HUES64 (cell line): ENCODE data around the gene OAF.
"Not testable (repeated sequence)": the region's sequence is repeated elsewhere in the genome, so short reads cannot be mapped to it uniquely, and the experiment has no call there.

Source experiments
- H3K27ac ChIP-seq: 2 replicates; pipeline ENCODE4 v1.7.0; 2013; ENCODE audit warnings: low read depth, low read length, inconsistent platforms
- H3K27me3 ChIP-seq: 2 replicates; pipeline ENCODE4 v1.6.1; 2013; ENCODE audit warnings: mild to moderate bottlenecking, low read length; ENCODE audit not compliant: insufficient read depth
- H3K36me3 ChIP-seq: 2 replicates; pipeline ENCODE4 v1.6.1; 2013; ENCODE audit warnings: mild to moderate bottlenecking, low read length; ENCODE audit not compliant: insufficient read depth
- H3K4me1 ChIP-seq: 2 replicates; pipeline ENCODE4 v1.6.1; 2013; ENCODE audit warnings: mild to moderate bottlenecking, low read length, moderate library complexity; ENCODE audit not compliant: insufficient read depth
- H3K4me3 ChIP-seq: 2 replicates; pipeline ENCODE4 v1.5.1; 2013; ENCODE audit warnings: mild to moderate bottlenecking, low read length, moderate library complexity
- H3K9ac ChIP-seq: 2 replicates; pipeline ENCODE4 v1.6.1; 2013; ENCODE audit warnings: mild to moderate bottlenecking, low read depth, low read length
- H3K9me3 ChIP-seq: 2 replicates; pipeline ENCODE4 v1.6.1; 2013; ENCODE audit warnings: low read depth, low read length; ENCODE audit not compliant: insufficient read depth
- WGBS: fragments of 150-250, 120-280 bp; methylation state at CpG from one replicate; pipeline ENCODE4 v1.1.7; 2013; ENCODE audit warnings: missing lambda C conversion rate; 5-methylcytosine and 5-hydroxymethylcytosine counted together

The OAF gene

DNA sequence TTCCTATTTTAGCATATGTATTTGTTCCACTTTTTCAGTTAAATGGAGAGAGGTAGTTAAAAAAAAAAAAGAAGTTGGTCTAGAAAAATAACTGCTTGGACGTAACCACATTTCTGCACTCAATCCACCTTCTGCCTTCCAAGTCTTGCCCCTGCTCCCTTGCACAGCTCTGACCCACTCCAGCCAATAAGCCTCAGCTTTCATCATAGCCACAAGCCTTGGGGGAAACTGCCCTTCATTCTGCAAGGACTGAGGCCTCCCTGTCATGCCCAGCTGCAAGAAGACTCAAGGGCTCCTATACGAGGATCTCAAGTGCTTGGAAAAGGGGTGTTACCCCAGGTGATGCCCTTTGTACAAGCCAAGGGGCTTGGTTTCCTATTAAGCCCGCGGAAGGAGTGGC, 36.0 kb upstream of the OAF start:
- H3K27me3 ChIP-seq = peaks cover 91% of the 10 kb centered on the region
- no peaks in the 10 kb centered on the region for H3K9me3 ChIP-seq
- H3K27ac ChIP-seq = no peak overlapping the region
- H3K4me1 ChIP-seq = no peaks in the 10 kb centered on the region; the same call in none of the 2 replicates
- no peak overlapping the region for H3K4me3 ChIP-seq
- no peak overlapping the region for H3K9ac ChIP-seq
- 90% methylated on average over 4 of the region's 4 CpGs for WGBS
- H3K36me3 ChIP-seq = no peaks in the 10 kb centered on the region

DNA sequence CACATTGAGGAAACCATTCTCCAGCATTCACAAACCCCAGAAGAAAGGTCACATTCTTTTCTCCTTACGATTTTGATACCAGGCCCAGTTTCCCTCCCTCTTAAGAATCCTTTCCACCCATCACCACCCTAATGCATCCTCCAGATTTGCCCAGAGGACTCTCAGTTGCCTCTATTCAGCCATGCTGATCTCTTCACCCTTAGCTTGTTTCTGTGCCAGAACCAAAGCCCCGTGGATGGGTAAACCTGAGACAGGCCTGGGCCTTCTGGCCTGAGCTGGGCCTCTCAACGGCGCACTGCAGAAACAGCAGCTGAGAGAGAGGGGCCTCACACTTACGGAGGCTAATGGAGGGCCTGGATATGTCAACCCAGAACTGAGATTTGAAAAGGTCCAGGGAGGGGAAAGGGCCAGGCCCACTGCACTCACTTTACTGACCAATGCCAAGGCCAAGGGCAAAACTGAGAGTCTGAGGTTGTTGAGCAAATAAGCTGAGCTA, 32.2 kb upstream of the OAF start:
- WGBS = 91% methylated on average over 5 of the region's 5 CpGs
- no peak overlapping the region for H3K27ac ChIP-seq

DNA sequence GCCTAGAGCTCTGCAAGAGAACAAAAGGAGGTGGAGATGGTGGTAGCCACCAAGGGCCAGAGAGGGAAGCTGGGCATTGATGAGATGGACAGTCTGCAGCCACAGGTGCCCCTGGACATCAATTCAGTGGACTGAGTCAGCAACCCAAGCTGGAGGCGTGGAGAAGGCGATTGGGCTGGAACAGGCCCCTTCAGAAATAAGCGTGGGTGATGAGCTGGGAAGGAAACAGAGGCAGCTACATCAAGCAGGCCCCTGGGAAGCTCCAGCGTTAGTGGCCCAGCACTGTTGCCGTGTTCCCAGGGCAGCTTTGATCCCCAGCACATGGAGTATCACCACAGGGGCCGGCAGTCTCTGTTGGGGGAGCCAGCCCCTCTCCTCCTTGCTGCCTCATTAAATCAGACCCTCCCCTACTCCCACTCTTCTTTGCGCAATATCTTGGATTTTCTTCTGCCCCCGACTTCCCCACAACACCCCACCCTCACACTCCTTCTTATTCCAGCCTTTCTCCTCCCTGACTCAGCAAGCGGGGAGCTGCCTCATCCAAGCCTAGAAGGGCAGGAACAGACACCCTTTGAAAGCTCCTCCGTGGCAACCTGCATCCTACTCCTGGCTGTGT, 31.7 kb upstream of the OAF start:
- no peak overlapping the region for H3K27ac ChIP-seq
- no peak overlapping the region for H3K4me3 ChIP-seq
- H3K4me1 ChIP-seq = peaks cover 12% of the 10 kb centered on the region
- no peaks in the 10 kb centered on the region for H3K9me3 ChIP-seq
- peaks cover 70% of the 10 kb centered on the region for H3K27me3 ChIP-seq
- WGBS = 85% methylated on average over 10 of the region's 10 CpGs
- no peaks in the 10 kb centered on the region for H3K36me3 ChIP-seq
- H3K9ac ChIP-seq = no peak overlapping the region

More for the DNA sequence above, 32.2 kb upstream of the OAF start:
- Histone ChIP-seq H3K4me1 (peaks cover 12% of the 10 kb centered on the region), H3K4me3 (no peak overlapping the region), H3K36me3 (no peaks in the 10 kb centered on the region), H3K27me3 (peaks cover 75% of the 10 kb centered on the region), H3K9ac (no peak overlapping the region), H3K9me3 (no peaks in the 10 kb centered on the region)

DNA sequence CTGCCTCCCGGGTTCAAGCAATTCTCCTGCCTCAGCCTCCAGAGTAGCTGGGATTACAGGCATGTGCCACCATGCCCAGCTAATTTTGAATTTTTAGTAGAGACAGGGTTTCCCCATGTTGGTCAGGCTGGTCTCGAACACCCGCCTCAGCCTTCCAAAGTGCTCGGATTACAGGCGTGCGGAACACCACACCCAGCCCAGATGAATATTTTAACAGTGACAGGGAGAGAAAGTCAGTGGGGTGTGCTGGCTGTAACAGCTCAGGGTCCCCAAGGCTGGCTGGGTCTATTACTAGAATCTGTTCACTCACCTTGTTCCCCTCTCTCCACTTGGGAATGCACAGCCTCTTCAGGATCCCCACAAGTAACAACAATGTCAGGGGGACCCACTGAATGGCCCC, 30.8 kb upstream of the OAF start:
- Histone ChIP-seq H3K4me1 (peaks cover 12% of the 10 kb centered on the region), H3K27me3 (peaks cover 68% of the 10 kb centered on the region)
- 94% methylated on average over 6 of the region's 6 CpGs for WGBS
- H3K9me3 ChIP-seq, H3K9ac ChIP-seq, H3K27ac ChIP-seq, H3K4me3 ChIP-seq, H3K36me3 ChIP-seq: not testable (repeated sequence)

DNA sequence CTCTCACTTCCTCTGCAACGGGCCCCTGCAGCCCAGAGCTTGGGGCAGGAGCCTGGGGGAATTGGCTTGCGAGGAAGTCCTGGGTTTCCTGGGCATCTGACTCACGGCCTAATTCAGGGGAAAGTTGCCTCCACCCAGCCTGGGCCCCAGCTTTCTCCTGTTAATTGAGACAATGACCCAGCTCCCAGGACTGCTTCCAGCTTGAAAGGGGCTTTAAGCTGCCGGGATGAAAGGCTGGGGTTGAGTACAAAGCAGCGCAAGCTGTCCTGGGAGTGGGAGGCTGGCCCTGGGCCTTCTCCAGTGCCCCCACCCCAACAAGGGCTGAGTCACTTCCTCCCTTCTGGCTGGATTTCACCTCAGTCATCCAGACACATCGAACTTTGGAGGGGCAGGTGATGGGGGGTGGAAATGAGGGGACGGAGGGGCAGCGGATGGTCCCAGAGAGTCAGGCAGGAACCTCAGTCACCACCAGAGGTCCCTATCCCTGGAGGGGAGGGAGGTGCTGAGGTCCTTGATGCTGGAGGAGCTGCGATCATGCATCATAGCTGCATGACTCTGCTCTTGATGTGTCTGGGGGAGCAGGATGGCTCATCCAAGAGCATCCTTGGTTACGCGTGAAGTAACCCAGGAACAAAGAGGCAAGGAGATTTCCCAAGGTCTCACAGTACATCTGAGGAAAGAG, 30.1 kb upstream of the OAF start:
- Histone ChIP-seq H3K9me3 (no peaks in the 10 kb centered on the region), H3K36me3 (no peaks in the 10 kb centered on the region), H3K27me3 (peaks cover 61% of the 10 kb centered on the region), H3K9ac (no peak overlapping the region), H3K27ac (no peak overlapping the region; the same call in 1 of the 2 replicates), H3K4me1 (peaks cover 12% of the 10 kb centered on the region), H3K4me3 (no peak overlapping the region)
- WGBS = 39% methylated on average over 11 of the region's 11 CpGs

DNA sequence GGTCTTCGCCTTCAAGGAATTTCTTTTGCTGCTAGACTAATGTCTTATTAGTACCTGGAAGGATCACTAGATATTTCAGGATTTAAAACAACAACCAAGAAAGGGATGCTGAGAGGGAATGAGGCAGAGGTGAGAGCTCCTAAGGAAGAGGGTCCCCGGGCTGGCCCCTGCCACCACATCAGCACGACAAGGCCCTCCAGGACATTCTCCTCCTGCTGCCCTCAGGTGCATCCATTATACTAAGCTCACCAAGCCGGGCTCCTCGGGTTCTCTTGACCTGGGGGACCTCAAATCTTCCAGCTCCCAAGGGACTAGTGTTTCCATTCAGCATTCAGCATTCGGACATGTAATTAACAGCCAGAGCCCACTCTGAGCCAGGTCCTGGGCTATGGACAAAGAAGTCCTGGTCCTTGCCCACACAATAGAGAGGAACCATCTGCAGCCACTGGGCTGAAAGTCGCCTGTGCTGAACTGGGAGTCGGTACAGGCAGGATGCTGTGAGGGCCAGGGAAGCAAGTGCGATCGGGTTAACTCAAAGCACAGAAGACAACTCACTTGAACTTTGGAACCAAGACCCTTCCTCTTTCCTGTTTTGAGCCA, 29.4 kb upstream of the OAF start:
- H3K27me3 ChIP-seq = peaks cover 53% of the 10 kb centered on the region
- no peak overlapping the region for H3K27ac ChIP-seq
- WGBS = 91% methylated on average over 10 of the region's 10 CpGs
- no peak overlapping the region for H3K9ac ChIP-seq
- no peaks in the 10 kb centered on the region for H3K9me3 ChIP-seq
- H3K36me3 ChIP-seq = no peaks in the 10 kb centered on the region
- H3K4me3 ChIP-seq = no peak overlapping the region
- H3K4me1 ChIP-seq = peaks cover 12% of the 10 kb centered on the region; the same call in 1 of the 2 replicates

DNA sequence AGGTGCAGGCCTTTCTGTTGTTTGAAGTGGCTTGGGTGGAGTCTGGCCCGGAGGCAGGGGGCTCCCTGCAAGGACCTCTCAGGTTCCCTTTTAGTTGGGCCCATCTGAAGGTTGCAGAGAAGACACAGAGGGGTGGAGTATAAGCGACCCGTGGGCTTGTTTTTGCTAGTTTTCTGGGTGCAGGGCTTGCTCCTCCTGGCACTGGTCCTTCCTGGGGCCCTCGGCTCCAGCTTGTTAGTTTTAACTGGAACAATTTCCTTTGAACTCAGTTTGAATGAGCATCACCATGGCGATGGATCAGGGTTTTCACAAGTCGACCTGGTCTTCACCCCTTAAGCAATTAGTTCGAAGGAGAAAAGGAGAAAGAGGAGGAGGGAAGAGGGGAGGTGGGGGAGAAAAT, 28.5 kb upstream of the OAF start:
- H3K27ac ChIP-seq = no peak overlapping the region
- no peaks in the 10 kb centered on the region for H3K36me3 ChIP-seq
- H3K4me3 ChIP-seq = no peak overlapping the region
- no peaks in the 10 kb centered on the region for H3K9me3 ChIP-seq
- 67% methylated on average over 7 of the region's 7 CpGs for WGBS
- H3K4me1 ChIP-seq = peaks cover 13% of the 10 kb centered on the region; the same call in 1 of the 2 replicates
- peaks cover 45% of the 10 kb centered on the region for H3K27me3 ChIP-seq
- H3K9ac ChIP-seq = no peak overlapping the region

DNA sequence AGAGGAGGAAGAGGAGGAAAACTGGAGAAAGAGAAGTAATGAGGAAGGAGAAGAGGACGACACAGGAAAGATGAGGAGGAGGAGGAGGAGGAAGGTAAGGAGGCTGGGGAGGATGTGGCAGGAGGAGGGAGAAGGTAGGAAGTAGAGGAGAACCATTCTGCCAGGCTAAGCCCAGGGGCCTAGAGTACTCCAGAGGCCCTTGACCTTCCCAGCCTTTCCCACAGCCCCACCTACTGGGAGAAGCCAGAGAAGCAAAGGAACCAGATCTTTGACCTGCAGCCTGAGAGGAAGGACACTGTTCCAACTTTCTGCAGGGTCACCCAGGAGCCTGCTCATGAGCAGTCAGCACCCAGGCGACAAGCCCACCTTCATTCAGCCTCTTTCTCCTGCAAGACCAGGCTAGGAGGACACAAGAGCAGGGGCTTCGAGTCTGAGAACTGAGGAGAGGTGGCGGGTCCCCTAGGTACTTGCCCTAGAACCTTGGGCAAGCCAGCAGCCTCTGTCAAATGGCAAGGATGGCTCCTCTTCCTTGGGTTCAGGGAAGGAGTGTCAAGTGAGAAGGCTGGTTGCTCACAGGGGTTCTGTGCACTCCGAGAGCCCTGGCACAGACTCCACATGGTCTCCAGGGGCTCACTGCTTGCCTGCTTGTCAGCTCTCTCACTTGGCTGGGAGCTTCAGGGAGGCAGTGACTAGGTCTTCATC, 27.9 kb upstream of the OAF start:
- H3K9ac ChIP-seq = no peak overlapping the region
- no peaks in the 10 kb centered on the region for H3K36me3 ChIP-seq
- no peak overlapping the region for H3K4me3 ChIP-seq
- H3K27me3 ChIP-seq = peaks cover 43% of the 10 kb centered on the region
- H3K27ac ChIP-seq = no peak overlapping the region
- peaks cover 19% of the 10 kb centered on the region for H3K4me1 ChIP-seq
- H3K9me3 ChIP-seq = no peaks in the 10 kb centered on the region
- WGBS = 72% methylated on average over 5 of the region's 5 CpGs

DNA sequence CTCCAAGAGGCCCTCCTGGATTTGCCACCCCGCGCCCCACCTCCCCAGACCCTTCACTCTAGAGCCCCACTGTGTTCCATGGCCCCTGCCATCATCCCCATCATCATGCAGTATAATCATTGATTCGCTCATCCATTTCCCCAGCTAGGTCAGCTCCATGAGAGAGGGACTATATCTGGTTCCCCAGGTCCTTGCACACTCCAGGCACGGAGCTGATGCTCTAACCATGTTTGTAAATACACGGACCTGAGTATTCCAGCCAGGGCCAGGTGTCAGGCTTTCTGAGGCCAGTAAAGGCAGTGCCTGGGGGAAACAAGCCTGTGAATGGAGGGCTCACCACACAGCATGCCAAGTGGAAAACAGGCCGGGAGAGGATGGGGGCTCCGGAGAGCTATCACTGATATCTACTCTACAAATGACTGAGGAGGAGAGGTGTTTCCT, 27.1 kb upstream of the OAF start:
- no peaks in the 10 kb centered on the region for H3K9me3 ChIP-seq
- WGBS = 93% methylated on average over 7 of the region's 7 CpGs
- peaks cover 21% of the 10 kb centered on the region for H3K4me1 ChIP-seq
- no peaks in the 10 kb centered on the region for H3K36me3 ChIP-seq
- H3K27me3 ChIP-seq = peaks cover 42% of the 10 kb centered on the region
- no peak overlapping the region for H3K27ac ChIP-seq
- H3K9ac ChIP-seq = no peak overlapping the region
- no peak overlapping the region for H3K4me3 ChIP-seq

DNA sequence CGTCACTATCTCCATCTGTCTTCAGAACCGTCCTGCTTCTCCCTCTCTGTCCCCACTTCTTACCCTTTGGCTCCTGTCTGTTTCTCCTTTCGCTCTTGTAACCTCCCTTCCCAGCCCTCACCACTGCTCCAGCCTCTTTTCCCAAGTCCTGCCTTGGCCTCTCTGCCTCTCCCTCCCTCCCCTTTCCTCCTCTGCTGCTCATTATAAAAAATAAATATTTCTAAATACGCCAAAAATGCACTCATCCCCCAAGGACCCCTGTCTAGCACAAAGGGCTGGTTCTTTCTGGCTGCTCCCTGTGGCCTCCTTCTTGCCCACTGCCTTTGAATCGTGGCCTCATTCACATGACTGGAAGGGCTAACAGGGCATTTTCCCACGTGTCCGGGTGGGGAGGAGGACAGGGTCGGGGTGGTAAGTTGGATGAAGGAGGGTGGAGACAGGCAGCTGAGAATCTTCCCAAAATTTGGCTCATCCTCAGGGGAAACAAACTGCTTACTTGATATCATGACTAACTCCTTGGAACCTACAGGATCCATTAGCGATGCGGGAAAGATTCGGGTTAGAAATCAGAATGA, 26.4 kb upstream of the OAF start:
- Histone ChIP-seq H3K36me3 (no peaks in the 10 kb centered on the region), H3K4me1 (peaks cover 21% of the 10 kb centered on the region)
- WGBS = 82% methylated on average over 11 of the region's 11 CpGs

More for the DNA sequence above, 26.4 kb upstream of the OAF start:
- no peaks in the 10 kb centered on the region for H3K9me3 ChIP-seq
- no peak overlapping the region for H3K27ac ChIP-seq
- peaks cover 35% of the 10 kb centered on the region for H3K27me3 ChIP-seq
- H3K4me3 ChIP-seq = no peak overlapping the region
- H3K9ac ChIP-seq = no peak overlapping the region
